ENCODE measurements around the gene APOBEC3H. TPM values are rescaled to one million over a fixed set of nuclear protein-coding genes. Genes with fewer than 3 reads are reported as not detected.
A peak's percentile ranks its signal among the peaks of the same experiment; 100 is the strongest.

APOBEC3H gene
- total RNA-seq, 1 donor from 2014 or later = not detected

DNA sequence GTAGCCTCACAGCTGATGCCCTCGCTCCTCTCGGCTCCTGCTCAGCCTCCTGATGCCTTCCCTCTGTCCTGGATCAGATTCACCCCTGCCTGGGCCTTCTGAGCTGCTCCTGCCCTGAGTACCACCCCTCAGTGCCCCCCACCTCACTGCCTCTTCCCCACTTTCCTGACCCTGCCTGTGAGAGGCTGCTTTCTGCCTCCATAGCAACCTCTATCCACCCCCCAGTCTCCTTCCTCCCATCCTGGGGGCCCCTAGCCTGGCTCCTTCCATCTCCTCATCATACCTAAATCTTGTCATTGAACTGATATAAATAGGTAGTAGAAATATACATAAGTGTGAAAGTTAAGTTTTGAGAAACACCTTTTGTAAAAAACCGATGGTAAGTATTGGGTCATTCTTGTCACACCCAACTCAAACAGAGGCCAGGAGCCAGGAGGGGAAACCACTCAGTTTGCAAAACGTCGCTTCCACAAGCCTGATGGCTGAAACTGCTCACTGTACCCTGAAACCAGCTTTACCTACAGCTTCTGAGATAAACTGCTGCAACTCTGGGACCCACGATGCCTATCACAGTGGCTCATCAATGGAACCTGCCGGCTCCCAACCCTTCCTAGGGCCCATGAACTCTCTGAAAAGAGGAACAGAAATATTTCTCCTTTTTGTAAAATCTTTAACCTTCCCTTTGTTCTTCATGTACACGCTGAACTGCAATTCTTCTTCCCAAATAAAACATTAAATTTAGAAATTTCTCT is 4.8 kb upstream of the APOBEC3H start:
- peak overlapping the region; percentile 53 for H3K27ac Mint-ChIP-seq (ENCODE audit: unreplicated experiment)

DNA sequence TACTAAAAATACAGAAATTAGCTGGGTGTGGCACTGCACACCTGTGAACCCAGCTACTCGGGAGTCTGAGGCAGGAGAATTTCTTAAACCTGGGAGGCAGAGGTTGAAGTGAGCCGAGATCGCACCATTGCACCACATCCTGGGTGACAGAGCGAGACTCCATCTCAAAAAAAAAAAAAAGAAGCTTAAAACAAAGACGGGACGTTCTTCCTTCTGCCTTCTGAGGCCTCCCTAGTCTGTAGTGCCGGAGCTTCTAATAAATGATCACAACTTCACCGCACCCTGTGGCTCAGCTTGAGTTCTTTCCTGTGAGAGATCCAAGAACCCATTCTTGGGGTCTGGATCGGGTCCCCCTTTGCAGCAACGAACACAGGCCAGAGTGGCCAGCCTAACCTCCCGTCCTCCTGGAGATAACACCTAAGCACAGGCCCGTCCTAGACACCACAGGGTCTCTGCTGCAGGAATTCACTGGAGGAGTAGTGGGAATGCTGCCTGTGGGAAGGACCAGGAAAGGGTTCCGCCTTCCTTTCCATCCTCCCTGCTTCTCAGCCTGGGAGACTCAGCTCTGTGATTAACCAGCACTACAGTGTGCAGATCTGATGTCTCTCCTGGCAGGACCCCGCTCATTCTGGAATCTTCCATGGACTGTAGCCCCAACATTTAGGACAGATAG is 2.2 kb upstream of the APOBEC3H start:
- H3K9me3 Mint-ChIP-seq (ENCODE audit: unreplicated experiment) = no peaks in the 10 kb centered on the region
- no peak for DNase-seq (ENCODE audit: low spot score)
- H3K36me3 Mint-ChIP-seq (ENCODE audit: low read depth, unreplicated experiment) = no peaks in the 10 kb centered on the region

More for the DNA sequence above, 4.8 kb upstream of the APOBEC3H start:
- H3K4me1 Mint-ChIP-seq (ENCODE audit: unreplicated experiment) = peaks cover 6% of the 10 kb centered on the region
- H3K4me3 Mint-ChIP-seq (ENCODE audit: unreplicated experiment) = no peak overlapping the region
- no peaks in the 10 kb centered on the region for H3K36me3 Mint-ChIP-seq (ENCODE audit: low read depth, unreplicated experiment)
- TF ChIP-seq, protein P1, sequence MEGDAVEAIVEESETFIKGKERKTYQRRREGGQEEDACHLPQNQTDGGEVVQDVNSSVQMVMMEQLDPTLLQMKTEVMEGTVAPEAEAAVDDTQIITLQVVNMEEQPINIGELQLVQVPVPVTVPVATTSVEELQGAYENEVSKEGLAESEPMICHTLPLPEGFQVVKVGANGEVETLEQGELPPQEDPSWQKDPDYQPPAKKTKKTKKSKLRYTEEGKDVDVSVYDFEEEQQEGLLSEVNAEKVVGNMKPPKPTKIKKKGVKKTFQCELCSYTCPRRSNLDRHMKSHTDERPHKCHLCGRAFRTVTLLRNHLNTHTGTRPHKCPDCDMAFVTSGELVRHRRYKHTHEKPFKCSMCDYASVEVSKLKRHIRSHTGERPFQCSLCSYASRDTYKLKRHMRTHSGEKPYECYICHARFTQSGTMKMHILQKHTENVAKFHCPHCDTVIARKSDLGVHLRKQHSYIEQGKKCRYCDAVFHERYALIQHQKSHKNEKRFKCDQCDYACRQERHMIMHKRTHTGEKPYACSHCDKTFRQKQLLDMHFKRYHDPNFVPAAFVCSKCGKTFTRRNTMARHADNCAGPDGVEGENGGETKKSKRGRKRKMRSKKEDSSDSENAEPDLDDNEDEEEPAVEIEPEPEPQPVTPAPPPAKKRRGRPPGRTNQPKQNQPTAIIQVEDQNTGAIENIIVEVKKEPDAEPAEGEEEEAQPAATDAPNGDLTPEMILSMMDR (IDR thresholded peaks at IDR 0.05; ENCODE audit: unreplicated experiment) = no peak
- no peak for DNase-seq (ENCODE audit: low spot score)
- no peaks in the 10 kb centered on the region for H3K9me3 Mint-ChIP-seq (ENCODE audit: unreplicated experiment)
- peaks cover 8% of the 10 kb centered on the region for H3K27me3 Mint-ChIP-seq (ENCODE audit: unreplicated experiment)

DNA sequence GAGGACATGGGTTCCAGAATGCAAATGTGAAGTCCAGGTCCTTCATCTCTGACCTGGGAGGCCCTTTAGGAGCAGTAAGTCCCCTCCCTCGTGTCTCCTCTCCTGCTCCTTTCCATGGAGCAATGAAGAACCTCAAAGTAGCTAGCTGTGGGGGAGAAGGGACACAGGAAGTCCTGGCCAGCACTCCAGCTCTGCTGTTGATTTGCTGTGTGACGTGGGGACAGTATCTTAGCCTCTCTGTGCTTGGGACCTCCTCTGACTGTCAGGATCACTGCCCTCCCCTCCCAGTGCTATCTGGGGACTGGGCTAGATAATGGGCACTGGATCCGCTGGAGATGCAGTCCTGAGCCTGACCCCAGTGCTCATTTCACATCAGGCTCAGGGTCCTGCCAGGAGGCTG is 1.1 kb upstream of the APOBEC3H start:
- no peak for DNase-seq (ENCODE audit: low spot score)
- no peaks in the 10 kb centered on the region for H3K9me3 Mint-ChIP-seq (ENCODE audit: unreplicated experiment)
- H3K36me3 Mint-ChIP-seq (ENCODE audit: low read depth, unreplicated experiment) = no peaks in the 10 kb centered on the region
- no peak overlapping the region for H3K4me3 Mint-ChIP-seq (ENCODE audit: unreplicated experiment)
- H3K27me3 Mint-ChIP-seq (ENCODE audit: unreplicated experiment) = peaks cover 7% of the 10 kb centered on the region
- H3K4me1 Mint-ChIP-seq (ENCODE audit: unreplicated experiment) = peaks cover 7% of the 10 kb centered on the region
- TF ChIP-seq, protein P1 (IDR thresholded peaks at IDR 0.05; ENCODE audit: unreplicated experiment) = no peak
- H3K27ac Mint-ChIP-seq (ENCODE audit: unreplicated experiment) = no peak overlapping the region

More for the DNA sequence above, 2.2 kb upstream of the APOBEC3H start:
- Mint-ChIP-seq H3K27me3 (ENCODE audit: unreplicated experiment) (peaks cover 7% of the 10 kb centered on the region), H3K27ac (ENCODE audit: unreplicated experiment) (no peak overlapping the region), H3K4me1 (ENCODE audit: unreplicated experiment) (peaks cover 7% of the 10 kb centered on the region), H3K4me3 (ENCODE audit: unreplicated experiment) (no peak overlapping the region)
- TF ChIP-seq, protein P1 (IDR thresholded peaks at IDR 0.05; ENCODE audit: unreplicated experiment) = no peak

DNA sequence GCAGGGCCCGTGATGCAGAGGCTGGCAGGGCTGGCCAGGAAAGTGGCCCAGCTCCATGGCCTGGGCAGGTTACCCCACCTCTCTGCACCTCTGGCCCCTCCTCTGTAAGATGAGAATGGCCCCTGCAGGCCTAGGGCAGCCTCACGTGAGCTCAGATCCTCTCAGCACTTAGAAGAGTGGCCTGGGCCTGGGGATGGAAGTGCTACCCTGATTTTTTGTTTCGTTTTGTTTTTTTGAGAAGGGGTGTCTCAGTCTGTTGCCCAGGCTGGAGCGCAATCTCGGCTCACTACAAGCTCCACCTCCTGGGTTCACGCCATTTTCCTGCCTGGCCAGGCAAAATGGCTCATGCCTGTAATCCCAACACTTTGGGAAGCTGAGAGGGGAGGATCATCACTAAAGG is 982 bp downstream of the APOBEC3H start:
- no peaks in the 10 kb centered on the region for H3K9me3 Mint-ChIP-seq (ENCODE audit: unreplicated experiment)
- no peak overlapping the region for H3K27ac Mint-ChIP-seq (ENCODE audit: unreplicated experiment)
- peaks cover 7% of the 10 kb centered on the region for H3K4me1 Mint-ChIP-seq (ENCODE audit: unreplicated experiment)
- H3K36me3 Mint-ChIP-seq (ENCODE audit: low read depth, unreplicated experiment) = no peaks in the 10 kb centered on the region
- H3K27me3 Mint-ChIP-seq (ENCODE audit: unreplicated experiment) = peaks cover 6% of the 10 kb centered on the region
- TF ChIP-seq, protein P1 (IDR thresholded peaks at IDR 0.05; ENCODE audit: unreplicated experiment) = no peak
- no peak for DNase-seq (ENCODE audit: low spot score)
- H3K4me3 Mint-ChIP-seq (ENCODE audit: unreplicated experiment) = no peak overlapping the region

DNA sequence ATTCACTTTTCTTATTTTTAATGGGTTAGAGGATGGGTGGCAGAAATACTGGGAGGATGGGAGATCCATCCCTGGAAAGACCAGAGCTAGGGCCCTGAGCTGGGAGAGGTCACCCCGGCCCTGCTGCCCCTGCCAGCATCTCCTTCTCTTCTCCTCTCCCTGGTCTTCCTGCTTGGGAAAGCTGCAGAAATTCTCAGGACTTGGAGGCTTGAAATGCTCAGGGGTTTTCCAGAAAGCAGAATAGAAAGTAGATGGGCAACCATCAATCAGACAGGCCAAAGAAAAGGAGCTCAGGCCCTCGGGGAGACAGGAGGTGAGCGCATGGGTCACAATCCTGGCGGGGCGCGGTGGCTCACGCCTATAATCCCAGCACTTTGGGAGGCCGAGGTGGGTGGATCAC is 1.5 kb downstream of the APOBEC3H start:
- Mint-ChIP-seq H3K27ac (ENCODE audit: unreplicated experiment) (no peak overlapping the region), H3K9me3 (ENCODE audit: unreplicated experiment) (no peaks in the 10 kb centered on the region), H3K4me3 (ENCODE audit: unreplicated experiment) (no peak overlapping the region), H3K36me3 (ENCODE audit: low read depth, unreplicated experiment) (no peaks in the 10 kb centered on the region), H3K4me1 (ENCODE audit: unreplicated experiment) (peaks cover 7% of the 10 kb centered on the region), H3K27me3 (ENCODE audit: unreplicated experiment) (peaks cover 6% of the 10 kb centered on the region)
- TF ChIP-seq, protein P1 (IDR thresholded peaks at IDR 0.05; ENCODE audit: unreplicated experiment) = no peak
- DNase-seq (ENCODE audit: low spot score) = no peak

All from endothelial cell (in vitro differentiated cells).